HepG2 (cell line): ENCODE data around the gene FAAH2. TPM values are rescaled to one million over a fixed set of nuclear protein-coding genes. Genes with fewer than 3 reads are reported as not detected.

Experiments
- ATAC-seq: fragments of 200-7000 bp; cut with Tn5 transposase; 3 replicates; pipeline ENCODE4 v1.9.1; 2020; ENCODE audit warnings: mild to moderate bottlenecking, moderate library complexity
- BruUV-seq: library from RNA; stranded (reverse); fragments of 400-500 nt; replicated peaks from 2 replicates; lab custom pipeline; 2021; lab: Mats Ljungman, UMichigan
- CTCF ChIA-PET: fragments of 300-600 bp; formaldehyde crosslinking; extraction: SDS; loops from one replicate; lab custom pipeline; 2021; ENCODE audit warnings: low total read pairs, inconsistent platforms, low intra/inter-chr PET ratio; lab: Yijun Ruan, JAX
- POLR2A ChIA-PET: fragments of 350-600 bp; sonication (Branson Sonifier 250); formaldehyde crosslinking; loops from one replicate; lab custom pipeline; 2020; ENCODE audit warnings: antibody characterized with exemption, inconsistent platforms; lab: Yijun Ruan, JAX
- DNase-seq: peaks from one replicate; pipeline ENCODE4 v3.0.0-alpha.2; 2015; ENCODE audit warnings: low spot score
- FAIRE-seq: peaks from 3 replicates; lab custom pipeline; 2011; peaks lifted over from hg19 to GRCh38; lab: Jason Lieb, UNC
- H2AFZ ChIP-seq: one replicate; pipeline ENCODE4 v1.6.1; 2011; ENCODE audit warnings: low read length, inconsistent platforms
- H3K27ac ChIP-seq: fragments of 300-600 bp; 3 replicates; pipeline ENCODE4 v1.8.0; 2011; ENCODE audit warnings: mixed run types, mild to moderate bottlenecking, mixed read lengths, low read length, inconsistent platforms; ENCODE audit not compliant: insufficient read depth; ENCODE audit errors: extremely low read length
- H3K27me3 ChIP-seq, 2 experiments: fragments of 200-600 bp in 1 of 2; 2 replicates in 1 of 2; 3 replicates in 1 of 2; pipeline versions ENCODE4 v1.6.0 to v1.8.0; 2011; ENCODE audit warnings: low read length in 2 of 2, mild to moderate bottlenecking in 2 of 2, moderate library complexity in 2 of 2, inconsistent platforms in 1 of 2; ENCODE audit not compliant: insufficient read depth in 2 of 2, control insufficient read depth in 1 of 2
- H3K36me3 ChIP-seq, 2 experiments: fragments of 200-600 bp in 1 of 2; replicated peaks in 1 of 2; 2 replicates in 1 of 2; 3 replicates in 1 of 2; pipeline versions ENCODE4 v1.5.1 to v1.8.0; 2011; ENCODE audit warnings: low read length in 2 of 2, inconsistent platforms in 1 of 2; ENCODE audit not compliant: insufficient read depth in 2 of 2, control insufficient read depth in 1 of 2
- H3K4me1 ChIP-seq: 2 replicates; pipeline ENCODE4 v1.5.1; 2012; ENCODE audit warnings: low read length, inconsistent platforms; ENCODE audit not compliant: insufficient read depth
- H3K4me2 ChIP-seq: 2 replicates; pipeline ENCODE4 v1.6.0; 2011; ENCODE audit warnings: low read depth, low read length, inconsistent platforms
- H3K4me3 ChIP-seq, 3 experiments: fragments of 200-600 bp in 1 of 3; sonication (generic), shearing (Covaris generic) in 1 of 3; replicated peaks in 1 of 3; 2 replicates each; pipeline ENCODE4 v1.5.1; 2011 to 2016; ENCODE audit warnings: low read length in 3 of 3, inconsistent platforms in 2 of 3, low read depth in 2 of 3, mild to moderate bottlenecking in 2 of 3, control low read depth in 1 of 3, mixed read lengths in 1 of 3; ENCODE audit not compliant: insufficient read depth in 1 of 3
- H3K79me2 ChIP-seq: one replicate; pipeline ENCODE4 v1.6.1; 2011; ENCODE audit warnings: low read length, inconsistent platforms; ENCODE audit not compliant: insufficient read depth
- H3K9ac ChIP-seq: 2 replicates; pipeline ENCODE4 v1.6.0; 2011; ENCODE audit warnings: mild to moderate bottlenecking, low read depth, low read length, inconsistent platforms; ENCODE audit not compliant: insufficient read depth
- H3K9me3 ChIP-seq: 2 replicates; pipeline ENCODE4 v1.5.1; 2012; ENCODE audit warnings: mild to moderate bottlenecking, low read length
- H4K20me1 ChIP-seq: 2 replicates; pipeline ENCODE4 v1.6.0; 2011; ENCODE audit warnings: inconsistent platforms, mild to moderate bottlenecking, low read length, moderate library complexity; ENCODE audit not compliant: insufficient read depth
- E2F1 ChIP-seq: sonication (generic); formaldehyde crosslinking; IDR thresholded peaks from 2 replicates; pipeline ENCODE4 v1.5.0; 2020; ENCODE audit warnings: missing genetic modification reagents
- GFI1 ChIP-seq: sonication (generic); formaldehyde crosslinking; IDR thresholded peaks from 2 replicates; pipeline ENCODE4 v1.5.0; 2020; ENCODE audit warnings: missing genetic modification reagents, mild to moderate bottlenecking, borderline replicate concordance
- HDAC1 ChIP-seq: sonication (generic); formaldehyde crosslinking; IDR thresholded peaks from 2 replicates; pipeline ENCODE4 v1.5.1; 2020; ENCODE audit warnings: mild to moderate bottlenecking, missing genetic modification reagents
- HHEX ChIP-seq: IDR thresholded peaks from 2 replicates; pipeline ENCODE4 v1.6.1; 2016; ENCODE audit warnings: control low read depth
- KAT8 ChIP-seq: IDR thresholded peaks from 2 replicates; pipeline ENCODE4 v1.6.1; 2016; ENCODE audit warnings: missing genetic modification reagents, missing compliant biosample characterization
- MAZ ChIP-seq, 2 experiments: sonication (generic) in 1 of 2; formaldehyde crosslinking in 1 of 2; IDR thresholded peaks; 2 replicates each; pipeline versions ENCODE4 v1.5.0 to v1.6.1; 2012 to 2020; ENCODE audit warnings: low read depth in 2 of 2, mild to moderate bottlenecking in 2 of 2, borderline replicate concordance in 1 of 2, improper control_type of control experiment in 1 of 2, low read length in 1 of 2, missing genetic modification reagents in 1 of 2, moderate library complexity in 1 of 2
- PREB ChIP-seq: sonication (generic); formaldehyde crosslinking; IDR thresholded peaks from 2 replicates; pipeline ENCODE4 v1.4.0; 2020; ENCODE audit warnings: missing genetic modification reagents
- RARG ChIP-seq: sonication (generic); formaldehyde crosslinking; IDR thresholded peaks from 2 replicates; pipeline ENCODE4 v1.4.0; 2020; ENCODE audit warnings: low read depth, mild to moderate bottlenecking, missing genetic modification reagents
- SKI ChIP-seq: fragments of 450-650 bp; IDR thresholded peaks from one replicate; pipeline ENCODE4 v1.6.1; 2018; ENCODE audit warnings: mild to moderate bottlenecking; ENCODE audit not compliant: partially characterized antibody
- U2AF1 ChIP-seq: fragments of 200-400 bp; formaldehyde crosslinking; optimal IDR thresholded peaks from 2 replicates; pipeline ENCODE3; 2017; ENCODE audit warnings: mild to moderate bottlenecking, low read depth, low read length
- ZFP82 ChIP-seq: sonication (generic); formaldehyde crosslinking; IDR thresholded peaks from 2 replicates; pipeline ENCODE4 v1.5.1; 2020; ENCODE audit warnings: mild to moderate bottlenecking, missing genetic modification reagents, borderline replicate concordance
- ZMAT3 ChIP-seq: sonication (generic); formaldehyde crosslinking; conservative IDR thresholded peaks from 2 replicates; pipeline ENCODE4 v1.7.0; 2021; ENCODE audit warnings: missing genetic modification reagents
- ZNF121 ChIP-seq: sonication (generic); formaldehyde crosslinking; IDR thresholded peaks from 2 replicates; pipeline ENCODE4 v1.5.0; 2020; ENCODE audit warnings: mild to moderate bottlenecking, missing genetic modification reagents
- ZNF143 ChIP-seq: sonication (generic); formaldehyde crosslinking; IDR thresholded peaks from 2 replicates; pipeline ENCODE4 v1.4.0; 2020; ENCODE audit warnings: missing genetic modification reagents
- ZNF781 ChIP-seq: sonication (generic); formaldehyde crosslinking; IDR thresholded peaks from 2 replicates; pipeline ENCODE4 v1.5.1; 2020; ENCODE audit warnings: borderline replicate concordance, mild to moderate bottlenecking, missing genetic modification reagents; ENCODE audit errors: not compliant biosample characterization
- ZNF784 ChIP-seq: sonication (generic); formaldehyde crosslinking; IDR thresholded peaks from 2 replicates; pipeline ENCODE4 v1.5.1; 2020; ENCODE audit warnings: missing genetic modification reagents, mild to moderate bottlenecking, borderline replicate concordance
- ZSCAN20 ChIP-seq: sonication (generic); formaldehyde crosslinking; IDR thresholded peaks from 2 replicates; pipeline ENCODE4 v1.4.0; 2020; ENCODE audit warnings: missing genetic modification reagents, mild to moderate bottlenecking, borderline replicate concordance
- WGBS: methylation state at CpG from one replicate; pipeline ENCODE4 v1.1.6; 2017; ENCODE audit warnings: low lambda C conversion rate; 5-methylcytosine and 5-hydroxymethylcytosine counted together
- in situ Hi-C: cut with HindIII; loops from 2 replicates; pipeline ENCODE4 v1.10.0; 2017; ENCODE audit warnings: low pct_unique_long_range_greater_than_20kb; ENCODE audit not compliant: extremely low pct_ligation_motif_present
- intact Hi-C: fragments of 100-400 bp; cut with micrococcal nuclease; formaldehyde crosslinking; loops from one replicate; pipeline ENCODE4 v1.10.0; 2022; ENCODE audit not compliant: unreplicated experiment
- polyA plus RNA-seq, 8 experiments: library from polyadenylated mRNA; depleted of rRNA in 3 of 8; stranded (reverse) in 7 of 8; unstranded in 1 of 8; fragments of >200 nt; fragmentation: Illumina TruSeq in 4 of 8; extraction: Trizol in 4 of 8; gene quantifications; 2 replicates each; pipeline versions ENCODE4 v1.2.1 to v1.2.3, GENCODE V29; 2011 to 2016; ENCODE audit warnings: low read depth in 4 of 8, missing spikeins in 1 of 8, mixed read lengths in 1 of 8; ENCODE audit not compliant: insufficient read depth in 1 of 8
- total RNA-seq, 5 experiments: library from RNA; depleted of rRNA; stranded (reverse); fragments of >200 nt; fragmentation: Illumina TruSeq; extraction: Trizol; gene quantifications; 2 replicates each; pipeline ENCODE4 v1.2.3, GENCODE V29; 2016; ENCODE audit warnings: low read depth in 1 of 5

The FAAH2 gene
- total and polyA plus RNA-seq, 2 of the 13 experiments (the other 11 are each of a cell fraction or from before 2014, with no cell fraction given) = 1.6 to 3.3 TPM

- H3K79me2 ChIP-seq = no peaks in the 10 kb centered on the region
- no peak overlapping the region for H3K4me3 ChIP-seq
- no peak overlapping the region for H2AFZ ChIP-seq
- 58% methylated on average over 2 of the region's 2 CpGs for WGBS
- no peaks in the 10 kb centered on the region for H3K4me1 ChIP-seq
- no peaks in the 10 kb centered on the region for H3K36me3 ChIP-seq
- H3K9ac ChIP-seq = no peak overlapping the region
- no TSS peak for BruUV-seq
- H3K4me2 ChIP-seq = no peak overlapping the region
- DNase-seq (no peak), ATAC-seq (no peak), FAIRE-seq (no peak)
- H3K27ac ChIP-seq = no peak overlapping the region
- in situ Hi-C loops (no loop called here), intact Hi-C loops (no loop called here)
- POLR2A ChIA-PET = no interaction called here
- no peaks in the 10 kb centered on the region for H3K27me3 ChIP-seq
- H4K20me1 ChIP-seq = no peaks in the 10 kb centered on the region
- CTCF ChIA-PET = no interaction called here
- no peaks in the 10 kb centered on the region for H3K9me3 ChIP-seq
- TF ChIP-seq SKI (no peak), PREB (CRISPR knock-in tag) (no peak), HDAC1 (CRISPR knock-in tag) (no peak), ZNF784 (no peak), GFI1 (CRISPR knock-in tag) (no peak), RARG (CRISPR knock-in tag) (no peak), MAZ (IDR thresholded peaks at IDR 0.05; ENCODE audit: borderline replicate concordance, low read depth, low read length) (no peak), MAZ (CRISPR knock-in tag; IDR thresholded peaks at IDR 0.05; ENCODE audit: low read depth) (no peak), ZMAT3 (no peak), KAT8 (no peak), ZFP82 (CRISPR knock-in tag) (no peak), U2AF1 (no peak), HHEX (CRISPR knock-in tag) (no peak), ZNF121 (CRISPR knock-in tag) (no peak), ZNF781 (no peak), E2F1 (no peak), ZNF143 (CRISPR knock-in tag) (no peak), ZSCAN20 (CRISPR knock-in tag) (no peak)
Measured at GRCh38 chrX:57353472-57354132, 67.1 kb downstream of the FAAH2 start.
